GM12878 (cell line): Measurements from ENCODE around the gene FAS. TPM values are rescaled to one million over a fixed set of nuclear protein-coding genes. Genes with fewer than 3 reads are reported as not detected.

Experiments
- ASH2L ChIP-seq: fragments of 300-600, 200-600 bp; sonication (generic); IDR thresholded peaks from 2 replicates; pipeline ENCODE4 v1.6.1; 2017; ENCODE audit warnings: low read depth, mild to moderate bottlenecking, borderline replicate concordance
- BMI1 ChIP-seq: fragments of 450-650 bp; IDR thresholded peaks from 2 replicates; pipeline ENCODE4 v1.6.1; 2016; ENCODE audit warnings: mild to moderate bottlenecking, moderate library complexity, borderline replicate concordance
- CREM ChIP-seq: IDR thresholded peaks from 2 replicates; pipeline ENCODE4 v1.6.1; 2014; ENCODE audit warnings: antibody characterized with exemption, low read depth
- FOXM1 ChIP-seq: IDR thresholded peaks from 2 replicates; pipeline ENCODE4 v1.6.1; 2012; ENCODE audit warnings: low read depth, mild to moderate bottlenecking, inconsistent platforms, low read length, moderate library complexity
- IKZF1 ChIP-seq: fragments of 450-650 bp; conservative IDR thresholded peaks from 2 replicates; pipeline ENCODE4 v1.6.1; 2017; ENCODE audit warnings: antibody characterized with exemption, mild to moderate bottlenecking
- MEF2A ChIP-seq: IDR thresholded peaks from 2 replicates; pipeline ENCODE4 v1.6.1; 2011; ENCODE audit warnings: low read depth, mild to moderate bottlenecking, low read length, moderate library complexity; ENCODE audit not compliant: insufficient read depth
- NBN ChIP-seq: fragments of 450-650 bp; IDR thresholded peaks from 2 replicates; pipeline ENCODE4 v1.6.1; 2016
- PML ChIP-seq: IDR thresholded peaks from 2 replicates; pipeline ENCODE4 v1.6.1; 2012; ENCODE audit warnings: low read length, inconsistent platforms
- RB1 ChIP-seq: fragments of 450-650 bp; formaldehyde crosslinking; IDR thresholded peaks from 2 replicates; pipeline ENCODE4 v1.6.1; 2017; ENCODE audit warnings: mild to moderate bottlenecking, borderline replicate concordance
- RBBP5 ChIP-seq: fragments of 200-600 bp; sonication (generic); conservative IDR thresholded peaks from 2 replicates; pipeline ENCODE4 v1.6.1; 2016
- REST ChIP-seq: IDR thresholded peaks from 2 replicates; pipeline ENCODE4 v1.6.1; 2012; ENCODE audit warnings: mild to moderate bottlenecking, low read depth, low read length
- SPI1 ChIP-seq: IDR thresholded peaks from 2 replicates; pipeline ENCODE4 v1.6.1; 2011; ENCODE audit warnings: low read depth, mild to moderate bottlenecking, low read length, moderate library complexity, borderline replicate concordance; ENCODE audit not compliant: insufficient read depth
- TARDBP ChIP-seq: IDR thresholded peaks from 2 replicates; pipeline ENCODE4 v1.6.1; 2016; ENCODE audit warnings: borderline replicate concordance
- ZNF592 ChIP-seq: fragments of 450-650 bp; IDR thresholded peaks from 2 replicates; pipeline ENCODE4 v1.6.1; 2017; ENCODE audit warnings: mild to moderate bottlenecking, moderate library complexity
- polyA plus RNA-seq, 11 experiments: library from polyadenylated mRNA; depleted of rRNA in 4 of 11; unstranded in 6 of 11; stranded (reverse) in 5 of 11; fragments of >200 nt; fragmentation: Nextera tagmentation in 4 of 11; fragmentation: Illumina TruSeq in 1 of 11; extraction: Ambion mirVana in 4 of 11; extraction: Trizol in 1 of 11; gene quantifications; 1 replicate in 1 of 11; 2 replicates in 10 of 11; pipeline versions ENCODE4 v1.2.1 to v1.2.3, GENCODE V29; 2011 to 2016; ENCODE audit warnings: inconsistent platforms in 2 of 11, missing spikeins in 2 of 11, low read depth in 1 of 11
- total RNA-seq, 4 experiments: library from RNA; depleted of rRNA in 3 of 4; stranded (reverse); fragments of >200 nt in 3 of 4; fragmentation: Illumina TruSeq in 1 of 4; extraction: Trizol in 1 of 4; gene quantifications; 2 replicates each; pipeline versions ENCODE4 v1.2.1 to v1.2.3, GENCODE V29; 2013 to 2021
- TF ChIP-seq, protein P1 (sequence below): IDR thresholded peaks from 2 replicates; pipeline ENCODE4 v1.6.1; 2012; ENCODE audit warnings: low read length, inconsistent platforms
- TF ChIP-seq, protein P2 (sequence below): IDR thresholded peaks from 2 replicates; pipeline ENCODE4 v1.6.1; 2011; ENCODE audit warnings: low read depth, mild to moderate bottlenecking, low read length, moderate library complexity, borderline replicate concordance; ENCODE audit errors: extremely low read depth
- TF ChIP-seq, protein P3 (sequence below): fragments of 150-350 bp; IDR thresholded peaks from 2 replicates; pipeline ENCODE4 v1.6.1; 2016; ENCODE audit warnings: low read depth, low read length

FAS gene
- total and polyA plus RNA-seq, 10 of the 15 experiments (the other 5 are each of a cell fraction or from before 2014, with no cell fraction given) = 50.1 to 147 (median 69.9) TPM

GRCh38 chr10:88986549-88987242 lies 3.9 kb upstream of the FAS start (continued):
- TF ChIP-seq ZNF592 (peak; percentile 56; the same call in 1 of the 2 replicates), BMI1 (no peak), SPI1 (peak; percentile 43; the same call in 1 of the 2 replicates), NBN (0 out of 2 replicates have a peak, but pooled peaks have one; percentile 15), TARDBP (no peak), ASH2L (no peak), MEF2A (no peak), IKZF1 (peak; percentile 88), RBBP5 (no peak), FOXM1 (0 out of 2 replicates have a peak, but pooled peaks have one; percentile 10), RB1 (no peak), PML (no peak), CREM (no peak), REST (no peak)
- TF ChIP-seq, protein P1, sequence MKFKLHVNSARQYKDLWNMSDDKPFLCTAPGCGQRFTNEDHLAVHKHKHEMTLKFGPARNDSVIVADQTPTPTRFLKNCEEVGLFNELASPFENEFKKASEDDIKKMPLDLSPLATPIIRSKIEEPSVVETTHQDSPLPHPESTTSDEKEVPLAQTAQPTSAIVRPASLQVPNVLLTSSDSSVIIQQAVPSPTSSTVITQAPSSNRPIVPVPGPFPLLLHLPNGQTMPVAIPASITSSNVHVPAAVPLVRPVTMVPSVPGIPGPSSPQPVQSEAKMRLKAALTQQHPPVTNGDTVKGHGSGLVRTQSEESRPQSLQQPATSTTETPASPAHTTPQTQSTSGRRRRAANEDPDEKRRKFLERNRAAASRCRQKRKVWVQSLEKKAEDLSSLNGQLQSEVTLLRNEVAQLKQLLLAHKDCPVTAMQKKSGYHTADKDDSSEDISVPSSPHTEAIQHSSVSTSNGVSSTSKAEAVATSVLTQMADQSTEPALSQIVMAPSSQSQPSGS = no peak
- TF ChIP-seq, protein P2, sequence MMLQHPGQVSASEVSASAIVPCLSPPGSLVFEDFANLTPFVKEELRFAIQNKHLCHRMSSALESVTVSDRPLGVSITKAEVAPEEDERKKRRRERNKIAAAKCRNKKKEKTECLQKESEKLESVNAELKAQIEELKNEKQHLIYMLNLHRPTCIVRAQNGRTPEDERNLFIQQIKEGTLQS = no peak
- TF ChIP-seq, protein P3, sequence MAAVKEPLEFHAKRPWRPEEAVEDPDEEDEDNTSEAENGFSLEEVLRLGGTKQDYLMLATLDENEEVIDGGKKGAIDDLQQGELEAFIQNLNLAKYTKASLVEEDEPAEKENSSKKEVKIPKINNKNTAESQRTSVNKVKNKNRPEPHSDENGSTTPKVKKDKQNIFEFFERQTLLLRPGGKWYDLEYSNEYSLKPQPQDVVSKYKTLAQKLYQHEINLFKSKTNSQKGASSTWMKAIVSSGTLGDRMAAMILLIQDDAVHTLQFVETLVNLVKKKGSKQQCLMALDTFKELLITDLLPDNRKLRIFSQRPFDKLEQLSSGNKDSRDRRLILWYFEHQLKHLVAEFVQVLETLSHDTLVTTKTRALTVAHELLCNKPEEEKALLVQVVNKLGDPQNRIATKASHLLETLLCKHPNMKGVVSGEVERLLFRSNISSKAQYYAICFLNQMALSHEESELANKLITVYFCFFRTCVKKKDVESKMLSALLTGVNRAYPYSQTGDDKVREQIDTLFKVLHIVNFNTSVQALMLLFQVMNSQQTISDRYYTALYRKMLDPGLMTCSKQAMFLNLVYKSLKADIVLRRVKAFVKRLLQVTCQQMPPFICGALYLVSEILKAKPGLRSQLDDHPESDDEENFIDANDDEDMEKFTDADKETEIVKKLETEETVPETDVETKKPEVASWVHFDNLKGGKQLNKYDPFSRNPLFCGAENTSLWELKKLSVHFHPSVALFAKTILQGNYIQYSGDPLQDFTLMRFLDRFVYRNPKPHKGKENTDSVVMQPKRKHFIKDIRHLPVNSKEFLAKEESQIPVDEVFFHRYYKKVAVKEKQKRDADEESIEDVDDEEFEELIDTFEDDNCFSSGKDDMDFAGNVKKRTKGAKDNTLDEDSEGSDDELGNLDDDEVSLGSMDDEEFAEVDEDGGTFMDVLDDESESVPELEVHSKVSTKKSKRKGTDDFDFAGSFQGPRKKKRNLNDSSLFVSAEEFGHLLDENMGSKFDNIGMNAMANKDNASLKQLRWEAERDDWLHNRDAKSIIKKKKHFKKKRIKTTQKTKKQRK = no peak
